ENCODE measurements around the gene RIOK1.

DNA sequence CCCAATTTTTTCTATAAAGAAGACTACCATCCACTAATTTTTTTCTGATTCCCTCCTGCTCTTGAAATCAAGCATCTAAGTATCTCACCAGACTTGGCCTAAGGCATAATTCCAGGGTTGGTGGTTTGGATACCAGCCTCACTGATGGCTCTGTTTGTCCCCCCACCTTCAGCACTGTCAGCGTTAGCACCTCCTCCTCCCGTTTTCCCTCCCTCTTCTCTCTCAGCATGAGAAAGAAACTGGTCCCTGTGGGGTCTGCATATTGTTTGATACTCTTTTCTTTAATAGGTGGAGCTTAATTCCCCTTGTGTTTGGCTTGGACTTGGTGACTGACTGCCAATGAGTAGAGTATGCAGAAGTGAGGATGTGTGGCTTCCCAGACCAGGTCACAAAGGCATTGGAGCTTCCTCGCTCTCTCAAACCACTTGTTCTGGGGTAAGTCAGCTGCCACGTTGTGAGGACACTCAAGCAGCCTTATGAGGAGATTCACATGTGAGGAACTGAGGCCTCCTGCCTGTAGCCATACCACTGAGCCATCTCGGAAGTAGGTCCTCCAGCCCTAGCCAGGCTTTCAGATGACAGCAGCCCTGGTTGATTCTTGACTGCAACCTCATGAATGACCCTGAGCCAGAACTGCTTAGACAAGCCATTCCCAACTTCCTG lies 65.2 kb downstream of the RIOK1 start:
- no peak for TF ChIP-seq CTCF (conservative IDR thresholded peaks at IDR 0.05; ENCODE audit: low read length)
- no peak for TF ChIP-seq EZH2phosphoT487 (IDR thresholded peaks at IDR 0.05; ENCODE audit: borderline replicate concordance)
